ENCODE results near the gene RNU7-1.

Gene RNU7-1

DNA sequence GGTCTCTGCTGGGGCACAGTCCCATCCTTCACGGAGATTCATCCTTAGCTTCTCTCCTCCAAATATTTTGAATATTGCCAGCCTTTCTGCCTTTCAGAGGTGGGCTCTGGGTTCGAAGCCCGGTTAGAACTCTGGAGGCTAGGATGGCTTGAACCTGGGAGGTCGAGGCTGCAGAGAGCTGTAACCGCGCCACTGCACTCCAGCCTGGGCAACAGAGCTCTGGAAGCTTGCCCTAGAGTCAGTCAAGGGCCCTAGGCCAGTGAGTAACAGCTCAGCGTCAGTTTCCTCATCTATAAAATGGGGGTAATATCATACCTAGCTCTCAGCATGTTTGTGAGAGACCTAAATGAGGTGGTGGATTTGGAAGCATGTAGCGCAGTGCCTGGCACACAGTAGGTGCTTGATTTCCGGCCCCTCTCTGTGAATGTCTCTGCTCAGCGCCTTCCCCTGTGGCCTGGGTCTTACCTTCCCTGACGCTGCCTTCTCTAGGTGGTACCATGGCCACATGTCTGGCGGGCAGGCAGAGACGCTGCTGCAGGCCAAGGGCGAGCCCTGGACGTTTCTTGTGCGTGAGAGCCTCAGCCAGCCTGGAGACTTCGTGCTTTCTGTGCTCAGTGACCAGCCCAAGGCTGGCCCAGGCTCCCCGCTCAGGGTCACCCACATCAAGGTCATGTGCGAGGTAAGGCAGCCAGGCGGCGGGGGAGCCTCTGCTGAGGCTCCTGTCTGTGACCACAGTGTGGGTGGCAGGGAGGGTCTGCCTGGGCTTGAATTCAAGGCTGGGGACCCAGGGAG, 10.9 kb downstream of the RNU7-1 start:
- DNase-seq: no peak

DNA sequence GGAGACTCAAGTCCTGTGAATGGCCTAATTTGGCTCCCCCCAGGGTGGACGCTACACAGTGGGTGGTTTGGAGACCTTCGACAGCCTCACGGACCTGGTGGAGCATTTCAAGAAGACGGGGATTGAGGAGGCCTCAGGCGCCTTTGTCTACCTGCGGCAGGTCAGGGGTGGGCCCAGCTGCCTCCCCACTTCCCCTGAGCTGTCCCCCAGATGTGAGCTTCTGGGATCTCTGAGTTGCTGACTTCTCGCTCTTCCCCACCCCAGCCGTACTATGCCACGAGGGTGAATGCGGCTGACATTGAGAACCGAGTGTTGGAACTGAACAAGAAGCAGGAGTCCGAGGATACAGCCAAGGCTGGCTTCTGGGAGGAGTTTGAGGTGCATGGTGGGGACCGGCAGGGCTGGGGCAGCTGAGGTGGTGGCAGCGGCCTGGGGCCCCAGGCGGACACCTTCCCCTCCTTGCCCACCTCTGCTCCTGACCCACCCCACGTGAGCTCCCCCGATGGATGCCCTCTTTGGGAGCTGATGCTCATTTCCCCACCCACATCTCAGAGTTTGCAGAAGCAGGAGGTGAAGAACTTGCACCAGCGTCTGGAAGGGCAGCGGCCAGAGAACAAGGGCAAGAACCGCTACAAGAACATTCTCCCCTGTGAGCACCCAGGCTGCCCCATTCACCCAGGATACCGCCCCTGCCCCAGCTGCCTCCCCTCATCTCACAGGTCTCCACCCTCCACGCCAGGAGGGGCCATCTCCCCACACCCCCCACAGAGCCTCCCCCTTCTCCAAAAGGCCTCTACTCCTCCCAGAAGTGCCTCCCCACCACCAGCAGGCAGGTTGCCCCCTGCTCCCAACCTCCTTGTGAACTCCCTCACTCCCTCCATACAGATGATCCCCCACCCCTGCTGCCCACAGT, 11.7 kb downstream of the RNU7-1 start:
- no peak for DNase-seq

DNA sequence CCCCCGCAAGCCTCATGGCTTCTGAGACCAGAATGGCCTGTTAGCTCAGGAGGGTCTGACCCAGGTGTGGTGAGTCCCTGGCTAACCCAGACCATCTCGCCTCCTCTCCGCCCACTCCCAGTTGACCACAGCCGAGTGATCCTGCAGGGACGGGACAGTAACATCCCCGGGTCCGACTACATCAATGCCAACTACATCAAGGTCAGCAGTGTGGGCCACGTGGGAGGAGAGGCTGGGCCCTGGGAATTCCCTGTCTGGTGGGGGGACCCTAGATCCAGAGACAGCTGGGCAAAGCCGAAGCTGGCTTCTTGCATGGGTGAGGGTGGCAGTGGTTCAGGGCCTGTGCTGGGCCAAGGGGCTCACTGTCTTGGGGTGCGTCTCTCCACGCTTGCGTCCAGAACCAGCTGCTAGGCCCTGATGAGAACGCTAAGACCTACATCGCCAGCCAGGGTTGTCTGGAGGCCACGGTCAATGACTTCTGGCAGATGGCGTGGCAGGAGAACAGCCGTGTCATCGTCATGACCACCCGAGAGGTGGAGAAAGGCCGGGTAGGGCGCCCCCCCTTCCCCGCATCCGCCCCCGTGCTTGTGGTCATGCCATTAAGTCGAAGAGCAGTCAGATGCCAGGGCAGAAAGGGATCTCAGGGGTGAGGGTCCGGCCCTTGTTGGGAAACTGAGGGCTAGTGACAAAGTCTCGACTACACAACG, 12.6 kb downstream of the RNU7-1 start:
- DNase-seq: no peak

DNA sequence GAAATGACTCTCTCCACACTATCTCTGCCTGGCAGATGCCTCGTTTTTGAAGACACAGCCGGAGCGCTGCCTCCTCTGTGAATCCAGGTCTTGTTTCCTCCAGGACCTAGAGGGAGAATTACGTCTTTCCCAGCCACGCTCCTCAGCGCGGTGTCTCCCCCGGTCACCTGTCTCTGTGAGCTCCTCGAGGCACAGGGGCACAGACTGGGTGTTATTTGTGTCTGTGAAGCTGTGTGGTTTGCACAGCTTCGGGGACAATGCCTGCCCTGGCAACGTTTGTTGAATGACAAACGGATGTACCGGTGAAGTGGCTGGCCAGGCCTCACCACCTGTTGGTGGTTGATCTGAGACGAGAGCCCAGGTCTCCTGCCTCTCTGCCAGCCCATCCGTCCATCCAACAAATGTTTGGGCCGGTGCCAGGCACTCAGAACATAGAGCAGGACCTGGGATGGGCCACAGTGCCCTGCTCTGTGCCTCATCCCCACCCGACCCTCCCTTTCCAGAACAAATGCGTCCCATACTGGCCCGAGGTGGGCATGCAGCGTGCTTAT, 13.6 kb downstream of the RNU7-1 start:
- DNase-seq: no peak

DNA sequence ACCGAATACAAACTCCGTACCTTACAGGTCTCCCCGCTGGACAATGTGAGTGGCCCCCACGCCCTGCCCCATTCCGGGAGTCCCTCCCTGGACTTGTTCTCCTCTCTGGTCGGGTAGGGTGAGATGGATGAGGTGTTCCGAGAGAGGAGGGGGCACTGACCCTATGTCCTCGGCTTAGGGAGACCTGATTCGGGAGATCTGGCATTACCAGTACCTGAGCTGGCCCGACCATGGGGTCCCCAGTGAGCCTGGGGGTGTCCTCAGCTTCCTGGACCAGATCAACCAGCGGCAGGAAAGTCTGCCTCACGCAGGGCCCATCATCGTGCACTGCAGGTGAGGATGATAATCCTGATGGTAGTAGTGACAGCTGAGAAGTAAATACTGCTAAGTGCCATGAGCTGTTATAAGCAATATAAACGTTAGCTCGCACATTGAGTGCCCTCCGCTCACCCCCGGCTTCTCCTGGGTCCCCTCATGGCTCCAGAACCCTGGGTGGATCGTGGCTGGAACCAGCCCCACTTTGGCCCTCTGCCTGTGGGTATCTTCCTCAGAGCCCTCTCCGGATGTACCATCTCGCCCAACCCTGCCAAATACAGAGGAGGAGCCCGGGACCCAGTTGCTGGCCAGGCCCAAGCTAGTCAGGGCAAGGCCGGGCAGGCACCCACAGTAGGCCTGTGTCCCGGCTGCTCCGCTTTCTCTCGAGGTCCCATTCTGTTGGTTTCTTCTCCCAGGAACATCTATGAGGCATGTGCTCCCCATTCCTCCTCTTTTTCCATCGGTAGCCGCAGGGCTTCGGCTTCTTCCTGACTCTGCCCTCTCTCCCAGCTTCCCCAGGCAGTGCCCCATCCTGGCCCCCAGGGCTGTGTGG, 14.4 kb downstream of the RNU7-1 start:
- DNase-seq: no peak

DNA sequence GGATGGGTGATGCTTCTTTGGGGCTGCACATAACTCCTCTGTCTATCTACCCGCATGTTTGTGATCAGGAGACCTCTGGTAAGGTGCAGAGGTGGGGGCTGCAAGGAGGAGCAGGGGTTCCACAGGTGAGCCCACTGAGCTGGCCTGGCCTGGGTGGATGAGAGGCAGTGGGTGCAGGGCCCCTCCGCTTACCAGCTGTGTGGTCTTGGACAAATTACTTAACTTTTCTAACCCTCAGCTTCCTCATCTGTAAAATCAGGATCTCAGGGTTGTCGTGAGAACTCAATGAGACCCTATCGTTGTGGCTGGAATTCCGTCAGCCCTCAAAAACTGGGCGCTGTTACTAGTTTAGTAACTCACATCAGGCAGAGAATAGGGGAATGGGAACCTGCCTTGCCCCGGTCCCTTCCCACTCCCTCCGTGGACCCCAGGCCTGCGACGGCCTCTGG, 15.0 kb downstream of the RNU7-1 start:
- no peak for DNase-seq

DNA sequence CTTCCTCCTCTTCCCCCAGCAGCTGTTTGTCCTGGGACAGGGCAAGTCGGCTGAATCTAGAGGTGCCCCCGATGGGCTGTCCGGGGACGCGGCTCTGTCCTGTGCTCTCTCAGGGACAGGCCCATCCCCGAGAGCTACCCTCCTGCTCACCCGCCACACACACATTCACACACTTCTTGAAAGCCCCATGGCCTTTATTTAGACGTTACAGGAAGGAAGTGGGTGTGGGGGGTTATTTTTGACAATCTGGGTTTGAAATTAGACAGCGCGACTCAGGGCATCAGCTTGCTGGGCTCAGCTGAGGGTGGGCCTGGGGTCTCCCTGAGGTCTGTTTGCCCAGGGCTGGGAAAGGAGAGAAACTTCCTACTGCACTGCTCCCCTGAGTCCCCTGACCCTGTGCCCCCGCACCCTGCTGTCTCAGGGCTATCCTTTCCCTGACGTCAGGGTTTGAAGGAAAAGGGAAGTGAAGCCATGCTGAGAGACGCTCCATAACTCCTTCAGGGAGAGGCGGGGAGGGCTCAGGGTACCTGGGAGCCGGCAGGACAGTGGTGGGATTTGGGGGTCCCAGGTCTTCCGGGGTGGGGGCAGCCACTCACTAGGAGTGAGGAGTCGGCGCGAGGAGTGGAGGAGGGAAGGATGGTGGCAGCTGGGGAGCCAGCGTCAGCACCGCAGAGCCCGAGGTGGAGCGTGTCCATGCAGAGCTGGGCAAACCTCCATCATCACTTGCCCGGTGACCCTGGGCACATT, 15.6 kb downstream of the RNU7-1 start:
- no peak for DNase-seq

DNA sequence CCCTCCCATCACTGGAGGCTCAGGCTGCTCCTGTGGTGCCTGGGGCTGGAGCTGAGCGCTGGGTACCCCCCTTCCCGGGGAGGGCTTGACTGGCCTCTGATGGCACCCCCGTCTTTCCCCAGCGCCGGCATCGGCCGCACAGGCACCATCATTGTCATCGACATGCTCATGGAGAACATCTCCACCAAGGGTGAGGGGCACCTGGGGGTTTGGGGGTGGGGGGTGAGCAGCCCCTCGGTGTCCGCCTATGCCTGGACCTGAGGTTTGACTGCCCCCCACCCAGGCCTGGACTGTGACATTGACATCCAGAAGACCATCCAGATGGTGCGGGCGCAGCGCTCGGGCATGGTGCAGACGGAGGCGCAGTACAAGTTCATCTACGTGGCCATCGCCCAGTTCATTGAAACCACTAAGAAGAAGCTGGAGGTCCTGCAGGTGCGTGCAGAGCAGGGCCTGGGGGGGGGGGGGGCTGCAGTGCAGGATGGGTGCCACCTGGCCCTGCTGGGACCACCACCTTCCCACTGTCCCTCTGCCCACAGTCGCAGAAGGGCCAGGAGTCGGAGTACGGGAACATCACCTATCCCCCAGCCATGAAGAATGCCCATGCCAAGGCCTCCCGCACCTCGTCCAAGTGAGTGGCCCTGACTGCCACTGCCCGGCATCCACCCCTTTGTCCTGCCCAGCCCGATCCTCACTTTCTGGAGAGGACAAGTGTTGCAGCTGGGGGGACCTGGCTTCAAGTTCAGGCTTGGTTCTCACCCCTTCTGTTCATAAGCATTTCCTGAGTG, 16.4 kb downstream of the RNU7-1 start:
- DNase-seq: no peak

DNA sequence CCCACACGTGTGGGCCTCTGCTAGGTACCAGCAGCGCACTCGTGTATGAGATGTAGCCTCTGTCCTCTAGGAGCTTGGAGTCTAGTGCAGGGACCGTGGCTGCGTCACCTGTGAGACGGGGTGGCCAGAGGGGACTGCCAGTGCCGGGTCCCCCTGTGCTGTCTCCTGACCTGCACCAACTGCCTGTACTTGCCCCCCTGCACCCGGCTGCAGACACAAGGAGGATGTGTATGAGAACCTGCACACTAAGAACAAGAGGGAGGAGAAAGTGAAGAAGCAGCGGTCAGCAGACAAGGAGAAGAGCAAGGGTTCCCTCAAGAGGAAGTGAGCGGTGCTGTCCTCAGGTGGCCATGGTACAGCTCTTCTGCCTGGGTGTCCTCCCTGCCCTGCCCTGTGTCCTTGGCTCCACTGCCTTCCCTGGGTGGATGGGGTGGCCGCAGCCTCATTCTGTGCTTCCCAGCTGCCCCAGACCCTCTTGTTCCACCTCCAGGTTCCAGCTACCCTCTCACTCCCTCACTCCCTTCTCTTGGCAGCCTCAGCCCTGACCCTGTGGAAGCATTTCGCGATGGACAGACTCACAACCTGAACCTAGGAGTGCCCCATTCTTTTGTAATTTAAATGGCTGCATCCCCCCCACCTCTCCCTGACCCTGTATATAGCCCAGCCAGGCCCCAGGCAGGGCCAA, 17.1 kb downstream of the RNU7-1 start:
- peak; percentile 41 for DNase-seq

DNA sequence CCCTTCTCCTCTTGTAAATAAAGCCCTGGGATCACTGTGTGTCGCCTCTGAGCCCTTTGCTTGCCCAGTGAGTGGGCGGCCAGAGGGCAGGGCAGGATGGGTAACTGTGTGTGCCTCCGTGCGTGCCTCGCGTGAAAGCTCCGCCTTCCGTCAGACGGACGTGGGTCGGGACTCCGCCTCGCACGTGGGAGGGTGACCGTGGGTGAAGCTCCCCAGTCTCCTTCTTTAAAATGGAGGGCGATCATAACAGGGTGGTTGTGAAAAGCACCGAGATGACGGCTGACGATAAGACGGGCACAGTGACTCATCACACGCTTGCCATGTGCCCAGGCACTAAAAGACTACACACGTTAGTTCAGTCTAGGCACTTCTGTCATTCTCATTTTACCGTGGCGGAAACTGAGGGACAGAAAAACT, 17.7 kb downstream of the RNU7-1 start:
- DNase-seq: no peak

DNA sequence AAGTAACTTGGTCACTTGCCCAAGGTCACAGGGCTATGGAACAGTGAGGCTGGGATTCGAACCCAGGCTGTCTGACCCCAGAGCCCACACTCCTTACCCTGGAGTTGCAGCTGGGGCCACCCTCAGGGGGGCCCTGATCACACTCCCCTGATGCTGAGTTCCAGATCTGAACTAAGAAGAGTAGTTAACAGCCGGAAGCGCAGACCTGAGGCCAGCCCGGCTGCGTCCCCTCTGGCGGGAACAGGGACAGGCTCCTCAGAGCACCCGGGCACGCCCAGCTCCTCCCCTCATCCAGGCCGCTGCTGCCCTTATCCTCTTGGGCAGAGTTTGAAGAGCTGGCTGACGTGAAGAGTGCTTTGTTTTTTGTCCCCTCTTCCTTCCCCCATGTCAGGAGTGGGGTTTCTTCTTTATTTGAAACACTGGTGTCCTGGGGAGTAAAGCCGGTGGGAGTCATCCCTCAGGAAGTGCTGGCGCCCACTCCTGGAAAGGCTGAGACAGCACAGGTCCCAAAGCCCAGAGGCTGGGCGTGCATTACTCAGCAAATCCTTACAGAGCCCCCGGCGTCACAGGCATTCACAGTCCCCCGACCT, 18.2 kb downstream of the RNU7-1 start:
- peak; percentile 85 for DNase-seq

DNA sequence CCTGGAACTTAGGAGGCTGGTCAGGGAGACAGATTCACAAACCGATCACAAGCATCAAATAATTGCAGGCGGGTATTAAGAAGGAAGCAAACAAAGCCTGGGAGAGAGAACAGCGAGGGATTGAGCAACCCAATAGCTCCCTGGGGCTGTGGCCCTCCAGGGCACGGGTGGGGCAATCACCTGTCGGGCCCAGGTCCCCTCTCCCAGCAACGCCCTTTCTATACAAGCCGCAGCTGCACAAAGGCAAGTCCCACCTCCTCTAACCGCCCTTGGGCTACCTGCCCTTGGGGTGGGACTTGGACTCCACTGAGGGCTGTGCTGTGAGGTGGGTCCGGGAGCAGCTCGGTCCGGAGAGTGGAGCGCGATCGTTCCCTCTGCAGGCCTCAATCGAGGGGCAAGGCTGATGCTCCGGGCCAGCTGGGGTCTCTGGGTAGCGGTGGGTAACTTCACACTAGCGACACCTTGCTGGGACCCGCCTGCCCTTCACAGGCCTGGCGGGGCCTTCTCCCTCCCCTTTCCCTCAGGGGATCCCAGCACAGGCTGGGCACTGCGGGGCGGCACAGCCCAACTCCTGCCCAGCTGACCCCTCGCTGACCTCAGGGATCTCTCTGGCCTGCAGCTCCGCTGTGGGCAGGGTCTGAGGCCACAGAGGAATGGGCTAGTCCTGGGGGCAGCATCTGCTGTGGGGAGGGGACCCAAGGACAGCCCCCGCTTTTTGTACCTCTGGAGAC, 18.8 kb downstream of the RNU7-1 start:
- DNase-seq: no peak

DNA sequence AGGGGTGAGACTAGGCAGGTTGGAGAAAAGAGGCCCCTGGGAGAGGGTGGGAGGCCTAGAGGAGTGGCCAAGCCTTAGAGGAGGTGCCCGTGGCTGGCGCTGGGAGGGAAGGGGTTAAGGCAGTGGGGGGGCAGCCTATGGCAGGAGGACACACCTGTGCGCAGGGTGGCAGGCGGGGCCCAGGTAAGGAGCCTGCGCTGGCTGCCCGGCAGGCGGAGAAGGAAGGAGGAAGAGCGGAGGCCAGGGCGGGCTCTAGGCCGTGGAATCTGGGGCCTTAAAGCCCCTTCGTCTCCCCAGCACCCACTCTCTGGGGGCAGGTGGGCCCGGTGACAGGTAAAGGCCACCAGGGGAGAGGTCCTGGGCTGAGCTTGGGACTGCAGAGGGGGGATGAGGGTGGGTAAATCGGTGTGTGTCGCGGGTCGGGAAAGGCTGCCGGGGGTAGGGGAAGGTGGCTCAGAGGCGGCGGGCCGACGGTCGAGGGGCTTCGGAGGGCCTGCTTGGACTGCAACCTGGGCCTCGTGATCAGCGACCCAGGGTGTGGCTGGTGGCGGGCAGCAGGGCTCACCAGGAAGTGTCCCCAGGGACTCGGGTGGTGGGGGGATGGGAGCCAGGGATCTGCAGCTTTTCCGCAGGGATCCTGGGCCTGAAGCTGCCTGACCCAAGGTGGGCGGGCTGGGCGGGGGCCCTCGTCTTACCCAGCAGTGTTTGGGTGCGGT, 19.6 kb downstream of the RNU7-1 start:
- no peak for DNase-seq

DNA sequence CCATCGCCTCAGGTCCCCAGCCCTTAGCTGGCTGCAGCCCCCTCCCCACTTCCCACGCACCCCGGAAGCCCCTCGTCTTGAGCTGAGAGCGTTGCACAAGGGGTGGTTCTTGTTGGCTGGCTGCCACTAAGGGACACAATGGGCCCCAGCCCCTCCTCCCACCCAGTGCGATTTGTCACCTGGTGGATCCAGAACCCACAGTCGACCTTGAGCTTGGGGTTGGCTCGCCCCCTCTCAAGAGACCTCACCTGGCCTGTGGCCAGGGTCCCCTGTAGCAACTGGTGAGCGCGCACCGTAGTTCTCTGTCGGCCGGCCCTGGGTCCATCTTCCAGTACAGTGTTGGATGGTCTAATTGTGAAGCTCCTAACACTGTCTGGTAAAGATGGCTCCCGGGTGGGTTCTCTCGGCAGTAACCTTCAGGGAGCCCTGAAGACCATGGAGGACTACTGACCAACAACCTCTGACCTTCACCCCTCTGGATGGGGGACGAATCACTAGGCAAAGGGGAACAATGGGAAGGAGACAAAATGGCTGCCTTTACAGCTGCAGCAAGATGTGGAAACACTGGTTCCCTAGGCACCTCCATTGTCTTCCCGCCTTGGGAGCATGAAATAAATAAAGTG, 20.3 kb downstream of the RNU7-1 start:
- no peak for DNase-seq

DNA sequence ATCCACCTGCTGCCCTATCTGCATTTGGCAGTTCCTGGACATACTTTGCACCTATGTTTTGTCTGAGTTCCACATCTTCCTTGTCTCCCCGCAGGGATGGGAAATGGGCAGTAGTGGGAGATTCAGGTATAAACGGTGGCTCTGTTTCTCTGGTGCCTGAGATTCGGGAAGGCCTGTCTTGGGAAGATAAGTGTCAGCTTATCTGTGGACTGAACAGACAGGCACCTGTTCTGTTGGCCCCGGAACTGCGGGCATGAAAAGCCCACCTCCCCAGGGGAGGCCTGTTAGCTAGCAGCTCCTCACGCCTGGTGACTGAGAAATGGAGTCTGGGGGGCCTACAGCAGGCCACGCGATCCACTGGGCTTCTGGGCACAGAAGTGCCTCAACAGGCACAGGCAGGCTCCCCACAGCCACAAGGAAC, 21.0 kb downstream of the RNU7-1 start:
- DNase-seq: no peak

DNA sequence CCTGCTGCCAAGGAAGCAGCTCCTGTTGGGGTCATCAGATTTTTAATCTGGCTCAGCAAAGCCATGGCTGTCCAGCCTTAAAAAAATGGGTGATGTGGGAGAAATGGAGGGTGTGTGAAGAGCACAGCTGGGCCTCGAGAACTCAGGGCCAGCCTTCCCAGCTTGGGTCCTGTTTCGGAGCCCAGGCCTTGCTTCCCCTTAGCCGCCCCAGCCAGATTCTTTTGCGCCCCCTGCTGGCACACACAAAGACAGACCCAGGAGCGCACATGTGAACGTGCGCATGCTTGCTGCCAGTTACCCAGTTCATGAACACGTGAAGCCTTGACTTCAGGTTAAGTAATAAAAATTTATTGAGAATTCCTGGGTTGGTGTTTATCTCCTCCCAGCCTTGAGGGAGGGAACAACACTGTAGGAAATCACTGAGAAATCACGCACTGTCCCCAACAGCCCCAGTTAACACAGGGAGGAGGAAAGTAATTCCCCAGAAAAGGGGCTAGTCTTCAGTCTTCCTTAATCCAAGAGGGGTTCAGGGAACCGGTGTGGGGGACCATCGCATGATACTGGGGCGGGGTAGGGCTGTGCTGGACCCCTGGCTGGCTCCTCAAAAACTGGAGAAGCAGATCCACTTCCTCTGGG, 21.5 kb downstream of the RNU7-1 start:
- peak; percentile 79 for DNase-seq

DNA sequence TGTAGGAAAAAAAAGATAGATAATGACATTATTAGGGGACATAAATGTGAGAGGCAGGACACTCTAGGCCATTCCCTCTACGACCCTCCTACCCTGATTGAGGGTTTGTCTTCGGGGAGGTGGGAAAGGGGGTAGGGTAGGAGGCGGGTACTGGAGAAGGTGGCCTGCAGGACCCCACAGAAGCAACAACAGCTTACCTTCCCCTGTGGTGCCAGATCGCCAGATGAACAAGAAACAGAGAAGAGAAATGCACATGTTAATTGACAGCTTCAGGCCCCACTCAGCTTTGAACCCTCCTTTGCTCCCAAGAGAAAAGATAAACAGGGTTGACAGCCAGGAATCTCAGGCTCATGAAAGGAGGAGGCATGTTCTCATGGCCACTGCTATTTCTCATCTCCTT, 22.1 kb downstream of the RNU7-1 start:
- no peak for DNase-seq

Data from fibroblast of skin of abdomen (primary cell).